Colonic mucosa (tissue), 4 donors: ENCODE measurements around the gene CLEC4F. TPM values are rescaled to one million over a fixed set of nuclear protein-coding genes. Genes with fewer than 3 reads are reported as not detected.
A peak's percentile ranks its signal among the peaks of the same experiment; 100 is the strongest.

Experiments used
- DNase-seq: peaks from one replicate; pipeline ENCODE4 v3.0.0-alpha.2; 2020
- H3K27ac ChIP-seq: fragments of 200-600 bp; one replicate; pipeline ENCODE4 v1.8.0; 2021
- H3K27me3 ChIP-seq: fragments of 200-600 bp; one replicate; pipeline ENCODE4 v1.8.0; 2021
- H3K36me3 ChIP-seq: fragments of 200-600 bp; one replicate; pipeline ENCODE4 v1.8.0; 2021
- H3K4me1 ChIP-seq: fragments of 200-600 bp; one replicate; pipeline ENCODE4 v1.8.0; 2021; ENCODE audit warnings: mild to moderate bottlenecking
- H3K4me3 ChIP-seq: fragments of 200-600 bp; one replicate; pipeline ENCODE4 v1.8.0; 2021
- H3K9ac ChIP-seq, 2 donors: one replicate each; pipeline ENCODE4 v1.7.0; 2013; ENCODE audit warnings: control low read depth in 2 of 2, low read depth in 2 of 2, low read length in 2 of 2
- H3K9me3 ChIP-seq: fragments of 200-600 bp; one replicate; pipeline ENCODE4 v1.8.0; 2021
- intact Hi-C: fragments of 100-400 bp; cut with DNase I; formaldehyde crosslinking; loops from one replicate; pipeline ENCODE4 v1.14.1; 2022
- total RNA-seq, 2 donors: library from RNA; stranded (reverse); fragmentation: NEBNext Ultra II Directional in 1 of 2; extraction: Animal tissue kit (Norgen Biotek cat#: 25700) in 1 of 2; gene quantifications; one replicate each; pipeline ENCODE4 v1.2.1, GENCODE V29; 2021
- TF ChIP-seq, protein P1 (sequence below): fragments of 200-600 bp; IDR thresholded peaks from one replicate; pipeline ENCODE4 v1.8.0; 2022; ENCODE audit warnings: antibody characterized with exemption, mild to moderate bottlenecking
- donor health status: healthy.
- donor health status: DM: no; HTN: no; CAD: no.
- donor health status: DM: no; HTN: no; CAD: no.

The CLEC4F gene
- total RNA-seq, 2 donors from 2014 or later: 0.12 TPM; not detected in 1

DNA sequence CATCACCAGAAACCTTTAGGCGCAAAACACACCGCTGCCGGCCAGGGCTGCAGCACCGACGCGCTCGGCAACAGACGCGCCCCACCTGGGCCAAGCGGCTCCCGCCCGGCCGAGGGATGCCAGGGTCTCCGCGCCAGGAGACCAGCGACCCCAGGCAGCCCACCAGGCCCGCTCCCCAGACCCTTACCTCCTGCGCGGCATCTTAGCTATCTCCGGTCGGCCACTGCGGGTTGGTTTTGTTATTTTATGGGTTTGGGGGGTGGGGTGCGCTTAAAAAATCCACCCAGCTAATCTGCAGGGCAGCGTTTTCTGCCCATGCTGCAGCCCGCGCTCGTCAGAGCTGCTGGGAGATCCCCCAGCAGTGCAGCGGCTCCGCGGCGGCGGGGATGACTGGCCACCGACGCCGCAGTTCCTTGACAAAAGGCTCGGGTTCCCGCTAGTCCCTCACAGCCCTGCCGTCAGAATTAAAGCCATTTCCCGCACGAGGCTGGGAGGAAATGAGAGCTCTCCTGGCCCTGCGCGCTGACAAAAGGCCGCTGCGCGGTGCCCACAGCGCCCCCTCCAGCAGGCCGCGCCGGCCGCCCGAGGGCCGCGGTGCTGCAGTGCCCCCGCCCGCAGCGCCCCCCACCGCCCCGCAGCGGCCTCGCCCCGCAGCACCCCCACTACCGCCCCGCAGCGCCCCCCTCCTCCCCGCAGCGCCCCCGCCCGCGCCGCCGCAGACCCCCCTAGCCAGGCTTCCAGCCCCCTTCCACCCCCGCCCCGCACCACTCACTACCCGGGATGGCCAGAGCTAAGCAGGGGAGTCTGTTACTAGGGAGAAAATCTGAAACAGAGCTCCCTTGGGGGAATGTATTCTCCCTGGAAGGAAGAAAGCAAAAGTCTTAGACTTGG, 52.5 kb downstream of the CLEC4F start, which contains the start of gene ADD2:
ADD2 (minus strand) TSS at position 502 of the 891 bp plus-strand sequence. CDS start 61,792 bp downstream, outside the sequence.
- TF ChIP-seq, protein P1, sequence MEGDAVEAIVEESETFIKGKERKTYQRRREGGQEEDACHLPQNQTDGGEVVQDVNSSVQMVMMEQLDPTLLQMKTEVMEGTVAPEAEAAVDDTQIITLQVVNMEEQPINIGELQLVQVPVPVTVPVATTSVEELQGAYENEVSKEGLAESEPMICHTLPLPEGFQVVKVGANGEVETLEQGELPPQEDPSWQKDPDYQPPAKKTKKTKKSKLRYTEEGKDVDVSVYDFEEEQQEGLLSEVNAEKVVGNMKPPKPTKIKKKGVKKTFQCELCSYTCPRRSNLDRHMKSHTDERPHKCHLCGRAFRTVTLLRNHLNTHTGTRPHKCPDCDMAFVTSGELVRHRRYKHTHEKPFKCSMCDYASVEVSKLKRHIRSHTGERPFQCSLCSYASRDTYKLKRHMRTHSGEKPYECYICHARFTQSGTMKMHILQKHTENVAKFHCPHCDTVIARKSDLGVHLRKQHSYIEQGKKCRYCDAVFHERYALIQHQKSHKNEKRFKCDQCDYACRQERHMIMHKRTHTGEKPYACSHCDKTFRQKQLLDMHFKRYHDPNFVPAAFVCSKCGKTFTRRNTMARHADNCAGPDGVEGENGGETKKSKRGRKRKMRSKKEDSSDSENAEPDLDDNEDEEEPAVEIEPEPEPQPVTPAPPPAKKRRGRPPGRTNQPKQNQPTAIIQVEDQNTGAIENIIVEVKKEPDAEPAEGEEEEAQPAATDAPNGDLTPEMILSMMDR: no peak
- peak within 1 kb of the TSS; percentile 24 for H3K4me3 ChIP-seq
- intact Hi-C loops: no loop called here
- H3K4me1 ChIP-seq: peaks cover 5% of the 10 kb centered on the region
- no peak within 1 kb of the TSS for H3K9ac ChIP-seq
- peaks cover 52% of the 10 kb centered on the region for H3K27me3 ChIP-seq
- no peaks in the 10 kb centered on the region for H3K36me3 ChIP-seq
- no peaks in the 10 kb centered on the region for H3K9me3 ChIP-seq
- no peak within 1 kb of the TSS for H3K27ac ChIP-seq
- DNase-seq: no peak

DNA sequence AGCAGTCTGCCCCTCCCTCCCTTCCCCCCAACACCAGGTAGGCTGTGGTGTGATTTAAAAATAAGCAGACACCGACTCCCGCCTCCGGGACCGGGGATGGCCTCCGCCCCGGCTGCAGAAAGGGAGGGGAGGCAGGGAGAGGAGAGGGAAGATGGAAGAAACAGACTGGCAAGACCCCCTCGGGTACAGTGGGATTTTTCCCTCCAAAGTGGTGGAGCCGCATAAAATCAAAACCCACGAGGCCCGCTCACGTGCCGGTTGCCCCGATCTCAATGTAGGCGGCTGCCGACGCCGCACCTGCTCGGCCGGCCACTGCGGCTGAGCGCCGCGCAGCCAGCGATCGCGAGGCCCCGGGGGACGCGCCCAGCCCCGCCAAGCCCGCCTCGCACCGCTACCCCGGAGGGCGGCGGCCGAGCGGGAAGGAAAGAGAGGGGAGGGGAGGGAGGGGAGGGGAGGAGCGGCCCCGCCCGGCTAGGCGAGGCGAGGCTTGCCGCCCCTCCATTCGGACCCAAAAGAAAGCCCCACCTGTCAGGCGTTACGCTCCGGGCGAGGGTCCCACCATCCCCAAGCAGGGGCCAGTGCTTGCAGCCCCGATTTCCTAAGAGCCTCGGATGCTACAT, 53.2 kb downstream of the CLEC4F start:
- intact Hi-C loops: no loop called here
- H3K9ac ChIP-seq: no peak overlapping the region
- peaks cover 52% of the 10 kb centered on the region for H3K27me3 ChIP-seq
- H3K36me3 ChIP-seq: no peaks in the 10 kb centered on the region
- no peak overlapping the region for H3K27ac ChIP-seq
- peaks cover 5% of the 10 kb centered on the region for H3K4me1 ChIP-seq
- no peak for DNase-seq
- no peaks in the 10 kb centered on the region for H3K9me3 ChIP-seq
- H3K4me3 ChIP-seq: peak overlapping the region; percentile 24
- TF ChIP-seq, protein P1: no peak

DNA sequence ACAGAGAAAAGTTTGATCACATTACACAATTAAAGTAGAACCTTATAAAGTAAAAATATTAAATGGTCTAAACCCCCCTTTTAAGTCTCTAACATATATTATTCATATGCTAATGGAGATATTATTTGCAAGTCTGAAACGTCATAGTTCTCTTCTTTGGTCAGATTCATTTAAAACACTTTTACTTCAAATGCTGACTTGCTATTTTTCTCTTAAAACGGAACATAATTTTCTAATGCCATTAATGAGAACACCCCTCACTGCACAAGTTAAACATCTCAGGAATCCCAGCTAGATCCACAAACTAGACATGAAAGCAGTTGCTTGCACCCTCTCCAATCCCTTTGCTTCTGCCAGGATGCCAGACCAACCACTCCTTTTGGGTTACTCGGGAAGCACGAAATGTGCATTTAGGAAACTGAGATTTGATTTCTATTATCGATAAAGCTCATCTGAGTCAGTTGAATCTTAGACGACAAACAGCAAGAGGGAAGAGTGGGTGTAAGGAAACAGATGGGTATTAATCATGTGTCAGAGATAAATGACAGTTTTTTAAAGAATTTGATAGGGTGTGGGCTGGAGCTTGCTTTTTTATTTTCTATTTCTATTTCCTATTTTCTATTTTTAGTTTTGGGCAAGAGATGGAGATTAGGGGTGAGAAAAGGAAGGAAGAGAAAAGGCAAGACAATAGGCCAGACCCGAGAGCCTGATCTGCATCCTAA, 53.9 kb downstream of the CLEC4F start:
- DNase-seq: no peak
- H3K36me3 ChIP-seq: no peaks in the 10 kb centered on the region
- H3K4me3 ChIP-seq: no peak overlapping the region
- no peak overlapping the region for H3K9ac ChIP-seq
- H3K4me1 ChIP-seq: peaks cover 5% of the 10 kb centered on the region
- H3K27me3 ChIP-seq: peaks cover 50% of the 10 kb centered on the region
- intact Hi-C loops: no loop called here
- no peak overlapping the region for H3K27ac ChIP-seq
- no peaks in the 10 kb centered on the region for H3K9me3 ChIP-seq
- TF ChIP-seq, protein P1: no peak

DNA sequence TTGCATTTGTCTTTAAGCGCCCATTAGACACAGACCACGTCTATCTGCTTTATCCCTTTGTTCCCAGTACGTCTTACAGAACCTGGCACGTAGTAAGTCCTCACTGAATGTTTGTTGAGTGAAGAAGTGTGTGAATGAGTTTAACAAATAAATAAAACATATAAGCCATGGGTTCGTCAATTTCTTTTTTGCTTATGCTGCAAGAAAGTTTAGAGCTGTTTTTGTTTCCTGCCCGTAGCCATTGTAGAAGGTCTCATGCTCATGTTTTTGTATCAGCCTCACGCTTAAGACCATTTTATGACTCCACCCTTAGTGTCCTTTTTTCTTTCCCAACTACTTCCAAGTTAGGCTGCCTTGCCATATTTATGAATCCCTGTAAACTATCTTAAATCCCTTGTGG, 54.9 kb downstream of the CLEC4F start:
- Histone ChIP-seq H3K4me1 (peaks cover 5% of the 10 kb centered on the region), H3K9me3 (no peaks in the 10 kb centered on the region), H3K36me3 (no peaks in the 10 kb centered on the region), H3K27me3 (peaks cover 44% of the 10 kb centered on the region), H3K9ac (no peak overlapping the region), H3K4me3 (no peak overlapping the region), H3K27ac (no peak overlapping the region)
- intact Hi-C loops: no loop called here
- DNase-seq: no peak
- TF ChIP-seq, protein P1: no peak

DNA sequence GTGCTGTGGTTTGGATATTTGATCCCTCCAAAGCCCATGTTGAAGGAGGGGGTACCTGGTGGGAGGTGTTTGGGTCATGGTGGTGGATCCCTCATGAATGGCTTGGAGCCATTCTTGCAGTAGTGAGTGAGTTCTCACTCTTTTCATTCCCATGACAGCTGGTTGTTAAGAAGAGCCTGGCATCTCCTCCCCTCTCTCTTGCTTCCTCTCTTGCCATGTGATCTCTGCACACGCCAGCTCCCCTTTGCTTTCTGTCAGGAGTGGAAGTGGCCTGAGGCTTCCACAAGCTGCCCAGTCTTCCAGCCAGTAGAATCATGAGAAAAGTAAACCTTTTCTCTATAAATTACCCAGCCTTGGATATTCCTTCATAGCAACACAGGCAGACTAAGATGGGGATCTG, 61.0 kb downstream of the CLEC4F start:
- Histone ChIP-seq H3K4me3 (no peak overlapping the region), H3K9me3 (no peaks in the 10 kb centered on the region), H3K9ac (no peak overlapping the region), H3K36me3 (no peaks in the 10 kb centered on the region), H3K27ac (no peak overlapping the region), H3K27me3 (no peaks in the 10 kb centered on the region), H3K4me1 (no peaks in the 10 kb centered on the region)
- DNase-seq: no peak
- TF ChIP-seq, protein P1: no peak
- intact Hi-C loops: no loop called here
